ENCODE data around the gene KCNH5. TPM values are rescaled to one million over a fixed set of nuclear protein-coding genes. Genes with fewer than 3 reads are reported as not detected.

Gene KCNH5
- polyA plus RNA-seq, 2 of the 4 experiments (the other 2 are of a cell fraction): 0.01 TPM; not detected in 1

DNA sequence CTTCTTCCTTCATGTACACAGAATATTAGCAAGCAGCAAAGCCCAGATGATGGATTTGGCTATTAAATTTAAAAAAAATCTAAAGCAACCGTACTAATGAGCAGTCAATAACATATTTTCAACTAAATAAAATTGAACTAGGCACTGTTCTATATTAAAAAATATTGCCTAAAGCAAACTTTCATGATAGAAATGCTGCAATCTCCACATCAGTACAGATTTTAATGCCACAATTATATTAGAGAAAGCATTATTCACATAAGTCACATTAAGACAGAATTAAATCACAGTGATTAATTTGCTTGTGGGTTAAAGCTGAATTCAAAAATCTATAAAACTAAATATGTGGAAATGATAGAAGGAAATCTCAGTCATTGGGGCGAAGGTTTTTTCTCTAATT lies 200.7 kb downstream of the KCNH5 start (continued):
- TF ChIP-seq, protein P1, sequence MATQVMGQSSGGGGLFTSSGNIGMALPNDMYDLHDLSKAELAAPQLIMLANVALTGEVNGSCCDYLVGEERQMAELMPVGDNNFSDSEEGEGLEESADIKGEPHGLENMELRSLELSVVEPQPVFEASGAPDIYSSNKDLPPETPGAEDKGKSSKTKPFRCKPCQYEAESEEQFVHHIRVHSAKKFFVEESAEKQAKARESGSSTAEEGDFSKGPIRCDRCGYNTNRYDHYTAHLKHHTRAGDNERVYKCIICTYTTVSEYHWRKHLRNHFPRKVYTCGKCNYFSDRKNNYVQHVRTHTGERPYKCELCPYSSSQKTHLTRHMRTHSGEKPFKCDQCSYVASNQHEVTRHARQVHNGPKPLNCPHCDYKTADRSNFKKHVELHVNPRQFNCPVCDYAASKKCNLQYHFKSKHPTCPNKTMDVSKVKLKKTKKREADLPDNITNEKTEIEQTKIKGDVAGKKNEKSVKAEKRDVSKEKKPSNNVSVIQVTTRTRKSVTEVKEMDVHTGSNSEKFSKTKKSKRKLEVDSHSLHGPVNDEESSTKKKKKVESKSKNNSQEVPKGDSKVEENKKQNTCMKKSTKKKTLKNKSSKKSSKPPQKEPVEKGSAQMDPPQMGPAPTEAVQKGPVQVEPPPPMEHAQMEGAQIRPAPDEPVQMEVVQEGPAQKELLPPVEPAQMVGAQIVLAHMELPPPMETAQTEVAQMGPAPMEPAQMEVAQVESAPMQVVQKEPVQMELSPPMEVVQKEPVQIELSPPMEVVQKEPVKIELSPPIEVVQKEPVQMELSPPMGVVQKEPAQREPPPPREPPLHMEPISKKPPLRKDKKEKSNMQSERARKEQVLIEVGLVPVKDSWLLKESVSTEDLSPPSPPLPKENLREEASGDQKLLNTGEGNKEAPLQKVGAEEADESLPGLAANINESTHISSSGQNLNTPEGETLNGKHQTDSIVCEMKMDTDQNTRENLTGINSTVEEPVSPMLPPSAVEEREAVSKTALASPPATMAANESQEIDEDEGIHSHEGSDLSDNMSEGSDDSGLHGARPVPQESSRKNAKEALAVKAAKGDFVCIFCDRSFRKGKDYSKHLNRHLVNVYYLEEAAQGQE (IDR thresholded peaks at IDR 0.05): no peak

DNA sequence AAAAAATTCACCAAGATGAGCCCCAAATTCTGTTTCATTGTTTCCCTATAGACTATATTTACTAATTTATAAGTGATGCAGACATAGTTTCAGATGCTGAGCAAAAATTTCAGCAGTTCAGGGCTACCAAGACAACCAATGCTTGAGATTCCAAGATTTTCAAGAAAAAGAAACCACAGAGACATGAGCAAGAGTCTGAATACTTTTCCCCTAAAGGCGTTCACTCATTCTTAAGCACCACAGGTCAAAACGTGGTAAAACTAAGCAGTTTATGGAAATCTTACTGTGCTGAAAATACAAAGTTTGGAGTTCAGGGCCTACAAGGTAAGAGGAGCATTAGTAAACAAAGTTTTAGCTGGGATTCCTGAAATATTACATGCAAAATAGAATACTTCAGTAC lies 221.2 kb downstream of the KCNH5 start:
- no peak overlapping the region for H3K4me2 ChIP-seq
- H3K4me3 ChIP-seq: no peak overlapping the region
- CTCF ChIA-PET: no interaction called here
- DNase-seq (ENCODE audit: low read depth in 1 of 2, low spot score in 1 of 2) (no peak), ATAC-seq (no peak), FAIRE-seq (no peak)
- no peak overlapping the region for H3K27ac ChIP-seq
- no peaks in the 10 kb centered on the region; the same call in none of the 3 replicates for H3K9me3 ChIP-seq
- TF ChIP-seq ZFP36 (IDR thresholded peaks at IDR 0.05; ENCODE audit: borderline replicate concordance, partially characterized antibody) (no peak), BHLHE40 (IDR thresholded peaks at IDR 0.05; ENCODE audit: low read depth, low read length) (no peak), CHD4 (IDR thresholded peaks at IDR 0.05; ENCODE audit: borderline replicate concordance) (no peak), CEBPB (IDR thresholded peaks at IDR 0.05) (no peak), GATA3 (IDR thresholded peaks at IDR 0.05; ENCODE audit: borderline replicate concordance) (no peak), RAD21 (conservative IDR thresholded peaks at IDR 0.05 in 1 of 2, IDR thresholded peaks at IDR 0.05 in 1 of 2) (no peak), EHMT2 (IDR thresholded peaks at IDR 0.05; ENCODE audit: low read depth) (no peak), HEYL (CRISPR knock-in tag; IDR thresholded peaks at IDR 0.05) (no peak), KDM1A (IDR thresholded peaks at IDR 0.05; ENCODE audit: low read depth) (no peak), CBX2 (IDR thresholded peaks at IDR 0.05; ENCODE audit: borderline replicate concordance, low read depth) (no peak)
- TF ChIP-seq, protein P1 (IDR thresholded peaks at IDR 0.05): no peak
- TF ChIP-seq, protein P2, sequence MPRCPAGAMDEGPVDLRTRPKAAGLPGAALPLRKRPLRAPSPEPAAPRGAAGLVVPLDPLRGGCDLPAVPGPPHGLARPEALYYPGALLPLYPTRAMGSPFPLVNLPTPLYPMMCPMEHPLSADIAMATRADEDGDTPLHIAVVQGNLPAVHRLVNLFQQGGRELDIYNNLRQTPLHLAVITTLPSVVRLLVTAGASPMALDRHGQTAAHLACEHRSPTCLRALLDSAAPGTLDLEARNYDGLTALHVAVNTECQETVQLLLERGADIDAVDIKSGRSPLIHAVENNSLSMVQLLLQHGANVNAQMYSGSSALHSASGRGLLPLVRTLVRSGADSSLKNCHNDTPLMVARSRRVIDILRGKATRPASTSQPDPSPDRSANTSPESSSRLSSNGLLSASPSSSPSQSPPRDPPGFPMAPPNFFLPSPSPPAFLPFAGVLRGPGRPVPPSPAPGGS (IDR thresholded peaks at IDR 0.05): no peak
- TF ChIP-seq, protein P3, sequence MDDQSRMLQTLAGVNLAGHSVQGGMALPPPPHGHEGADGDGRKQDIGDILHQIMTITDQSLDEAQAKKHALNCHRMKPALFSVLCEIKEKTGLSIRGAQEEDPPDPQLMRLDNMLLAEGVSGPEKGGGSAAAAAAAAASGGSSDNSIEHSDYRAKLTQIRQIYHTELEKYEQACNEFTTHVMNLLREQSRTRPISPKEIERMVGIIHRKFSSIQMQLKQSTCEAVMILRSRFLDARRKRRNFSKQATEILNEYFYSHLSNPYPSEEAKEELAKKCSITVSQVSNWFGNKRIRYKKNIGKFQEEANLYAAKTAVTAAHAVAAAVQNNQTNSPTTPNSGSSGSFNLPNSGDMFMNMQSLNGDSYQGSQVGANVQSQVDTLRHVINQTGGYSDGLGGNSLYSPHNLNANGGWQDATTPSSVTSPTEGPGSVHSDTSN (IDR thresholded peaks at IDR 0.05): no peak
- TF ChIP-seq, protein P4, sequence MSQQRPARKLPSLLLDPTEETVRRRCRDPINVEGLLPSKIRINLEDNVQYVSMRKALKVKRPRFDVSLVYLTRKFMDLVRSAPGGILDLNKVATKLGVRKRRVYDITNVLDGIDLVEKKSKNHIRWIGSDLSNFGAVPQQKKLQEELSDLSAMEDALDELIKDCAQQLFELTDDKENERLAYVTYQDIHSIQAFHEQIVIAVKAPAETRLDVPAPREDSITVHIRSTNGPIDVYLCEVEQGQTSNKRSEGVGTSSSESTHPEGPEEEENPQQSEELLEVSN (IDR thresholded peaks at IDR 0.05; ENCODE audit: borderline replicate concordance, low read depth): no peak
- POLR2A ChIA-PET: no interaction called here
- no peaks in the 10 kb centered on the region for H3K4me1 ChIP-seq
- WGBS (ENCODE audit: missing lambda C conversion rate): 12% methylated on average over 2 of the region's 2 CpGs

Measured in A549 (cell line).